ENCODE measurements around the gene ACTN3. TPM values are rescaled to one million over a fixed set of nuclear protein-coding genes. Genes with fewer than 3 reads are reported as not detected.
"Not testable (repeated sequence)": the region's sequence is repeated elsewhere in the genome, so short reads cannot be mapped to it uniquely, and the experiment has no call there.

ACTN3 gene
- total and polyA plus RNA-seq, 2 of the 4 experiments (the other 2 are of a cell fraction): under 0.01 to 0.05 TPM

GRCh38 chr11:66544952-66545351, 1.8 kb upstream of the ACTN3 start:
- 0 out of 2 replicates have a peak overlapping the region, but pooled peaks have one; percentile 35 for H3K9ac ChIP-seq (ENCODE audit: low read depth, low read length)
- H2BK15ac ChIP-seq (ENCODE audit: low read depth, low read length); ATAC-seq (ENCODE audit: low read depth); H2AK5ac ChIP-seq (ENCODE audit: low read depth, low read length); H3K4ac ChIP-seq (ENCODE audit: low read depth, low read length); H3K4me1 ChIP-seq (ENCODE audit: control insufficient read depth, insufficient read depth, low read length); dilution Hi-C loops (cut with HindIII; ENCODE audit: low sequenced_read_pairs, unreplicated experiment); H4K5ac ChIP-seq (ENCODE audit: low read depth, low read length); BruUV-seq (replicated peaks); H3K18ac ChIP-seq (ENCODE audit: low read depth, low read length); intact Hi-C loops (cut with micrococcal nuclease); H2AFZ ChIP-seq (replicated peaks; ENCODE audit: low read length, poor library complexity); H3K9me1 ChIP-seq (ENCODE audit: insufficient read depth, low read length); H3K14ac ChIP-seq (replicated peaks; ENCODE audit: low read depth, low read length); H2BK20ac ChIP-seq (ENCODE audit: low read depth, low read length); H3K56ac ChIP-seq (ENCODE audit: extremely low read depth, insufficient read depth, low read length); H2AK9ac ChIP-seq (replicated peaks; ENCODE audit: low read depth, low read length, poor library complexity); H4K20me1 ChIP-seq (ENCODE audit: insufficient read depth, low read length); H3K23ac ChIP-seq (ENCODE audit: low read depth, low read length); H3K27ac ChIP-seq (ENCODE audit: insufficient read depth, low read length); H2BK5ac ChIP-seq (ENCODE audit: low read depth, low read length, poor library complexity, severe bottlenecking); H2BK120ac ChIP-seq (ENCODE audit: low read depth, low read length); H3K9me3 ChIP-seq (ENCODE audit: control insufficient read depth, insufficient read depth, low read length); DNase-seq; H4K91ac ChIP-seq (ENCODE audit: insufficient read depth, low read depth, low read length); POLR2A ChIA-PET (ENCODE audit: unreplicated experiment); in situ Hi-C loops (cut with MboI; ENCODE audit: low sequenced_read_pairs); CTCF ChIA-PET: not testable (repeated sequence)
- peaks cover 14% of the 10 kb centered on the region; the same call in 1 of the 2 replicates for H3K36me3 ChIP-seq (ENCODE audit: control insufficient read depth, insufficient read depth, low read length)
- peaks cover 3 to 19% of the 10 kb centered on the region in 2 experiments; a peak in 2 of 4 replicates for H3K79me1 ChIP-seq (ENCODE audit: low read depth in 1 of 2, low read length in 2 of 2)
- 81% methylated on average over 5 of the region's 14 CpGs; no CpG with 5 or more reads in 1 of the 2 experiments for WGBS, 2 experiments (ENCODE audit: extremely low coverage in 2 of 2, insufficient read length in 1 of 2)
- peak overlapping the region; percentile 51 to 69; a peak in 2 of 4 replicates for H4K8ac ChIP-seq (ENCODE audit: low read depth in 2 of 2, low read length in 2 of 2)
- peak overlapping the region; percentile 75 for H3K4me3 ChIP-seq (ENCODE audit: insufficient read depth, low read depth, low read length)
- H3K4me2 ChIP-seq (ENCODE audit: low read depth, low read length): peak overlapping the region; percentile 86
- H3K27me3 ChIP-seq (ENCODE audit: control insufficient read depth, insufficient read depth, low read length): peaks cover 20% of the 10 kb centered on the region; the same call in 1 of the 2 replicates

Measured in IMR-90 (cell line).